Measurements from ENCODE around the gene EXOC6B.

The EXOC6B gene

DNA sequence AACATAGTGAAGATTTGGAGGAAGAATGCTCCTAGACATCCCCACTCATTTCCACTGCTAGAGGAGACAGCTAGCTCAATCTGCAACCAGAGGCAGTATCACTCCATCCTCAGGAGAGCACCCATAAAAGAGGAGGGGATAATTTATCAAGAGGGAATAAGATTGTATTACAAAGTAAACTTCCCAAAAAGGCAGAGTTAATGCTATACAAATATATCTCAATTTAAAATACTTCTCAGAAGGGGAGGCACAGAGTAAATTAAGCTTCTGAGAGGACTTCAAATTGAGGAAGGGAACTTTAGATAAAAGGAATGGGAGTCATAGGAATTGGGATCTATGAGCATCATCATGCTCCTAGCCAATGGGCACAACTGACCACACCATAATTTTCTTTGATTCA lies 29.1 kb downstream of the EXOC6B start:
- no peak for TF ChIP-seq ZNF626 (tag by site-specific recombination; IDR thresholded peaks at IDR 0.05)
- no peak for TF ChIP-seq KLF7 (tag by site-specific recombination; IDR thresholded peaks at IDR 0.05; ENCODE audit: borderline replicate concordance)
- TF ChIP-seq ZFHX2 (tag by site-specific recombination; conservative IDR thresholded peaks at IDR 0.05), result no peak
- TF ChIP-seq ZNF146 (tag by site-specific recombination; IDR thresholded peaks at IDR 0.05), result no peak
- TF ChIP-seq KLF16 (tag by site-specific recombination; IDR thresholded peaks at IDR 0.05), result no peak
- TF ChIP-seq FEZF1 (tag by site-specific recombination; IDR thresholded peaks at IDR 0.05), result peak; percentile 85
- TF ChIP-seq ZNF121 (tag by site-specific recombination; IDR thresholded peaks at IDR 0.05), result no peak
- peak; percentile 79; the same call in 1 of the 2 replicates for TF ChIP-seq MZF1 (tag by site-specific recombination; IDR thresholded peaks at IDR 0.05; ENCODE audit: borderline replicate concordance)
- TF ChIP-seq ZNF221 (tag by site-specific recombination; IDR thresholded peaks at IDR 0.05; ENCODE audit: borderline replicate concordance), result no peak
- TF ChIP-seq, protein P1, sequence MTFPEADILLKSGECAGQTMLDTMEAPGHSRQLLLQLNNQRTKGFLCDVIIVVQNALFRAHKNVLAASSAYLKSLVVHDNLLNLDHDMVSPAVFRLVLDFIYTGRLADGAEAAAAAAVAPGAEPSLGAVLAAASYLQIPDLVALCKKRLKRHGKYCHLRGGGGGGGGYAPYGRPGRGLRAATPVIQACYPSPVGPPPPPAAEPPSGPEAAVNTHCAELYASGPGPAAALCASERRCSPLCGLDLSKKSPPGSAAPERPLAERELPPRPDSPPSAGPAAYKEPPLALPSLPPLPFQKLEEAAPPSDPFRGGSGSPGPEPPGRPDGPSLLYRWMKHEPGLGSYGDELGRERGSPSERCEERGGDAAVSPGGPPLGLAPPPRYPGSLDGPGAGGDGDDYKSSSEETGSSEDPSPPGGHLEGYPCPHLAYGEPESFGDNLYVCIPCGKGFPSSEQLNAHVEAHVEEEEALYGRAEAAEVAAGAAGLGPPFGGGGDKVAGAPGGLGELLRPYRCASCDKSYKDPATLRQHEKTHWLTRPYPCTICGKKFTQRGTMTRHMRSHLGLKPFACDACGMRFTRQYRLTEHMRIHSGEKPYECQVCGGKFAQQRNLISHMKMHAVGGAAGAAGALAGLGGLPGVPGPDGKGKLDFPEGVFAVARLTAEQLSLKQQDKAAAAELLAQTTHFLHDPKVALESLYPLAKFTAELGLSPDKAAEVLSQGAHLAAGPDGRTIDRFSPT (tag by site-specific recombination; IDR thresholded peaks at IDR 0.05), result no peak
- TF ChIP-seq, protein P2, sequence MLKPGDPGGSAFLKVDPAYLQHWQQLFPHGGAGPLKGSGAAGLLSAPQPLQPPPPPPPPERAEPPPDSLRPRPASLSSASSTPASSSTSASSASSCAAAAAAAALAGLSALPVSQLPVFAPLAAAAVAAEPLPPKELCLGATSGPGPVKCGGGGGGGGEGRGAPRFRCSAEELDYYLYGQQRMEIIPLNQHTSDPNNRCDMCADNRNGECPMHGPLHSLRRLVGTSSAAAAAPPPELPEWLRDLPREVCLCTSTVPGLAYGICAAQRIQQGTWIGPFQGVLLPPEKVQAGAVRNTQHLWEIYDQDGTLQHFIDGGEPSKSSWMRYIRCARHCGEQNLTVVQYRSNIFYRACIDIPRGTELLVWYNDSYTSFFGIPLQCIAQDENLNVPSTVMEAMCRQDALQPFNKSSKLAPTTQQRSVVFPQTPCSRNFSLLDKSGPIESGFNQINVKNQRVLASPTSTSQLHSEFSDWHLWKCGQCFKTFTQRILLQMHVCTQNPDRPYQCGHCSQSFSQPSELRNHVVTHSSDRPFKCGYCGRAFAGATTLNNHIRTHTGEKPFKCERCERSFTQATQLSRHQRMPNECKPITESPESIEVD (tag by site-specific recombination; IDR thresholded peaks at IDR 0.05), result 0 out of 2 replicates have a peak, but pooled peaks have one; percentile 18
- TF ChIP-seq ZNF214 (tag by site-specific recombination; IDR thresholded peaks at IDR 0.05; ENCODE audit: borderline replicate concordance), result no peak
- no peak for TF ChIP-seq ZNF571 (tag by site-specific recombination; IDR thresholded peaks at IDR 0.05)
- peak; percentile 90 for TF ChIP-seq WT1 (tag by site-specific recombination; IDR thresholded peaks at IDR 0.05)
- TF ChIP-seq SETDB1 (IDR thresholded peaks at IDR 0.05; ENCODE audit: insufficient read length, low read length), result no peak
- TF ChIP-seq, protein P3, sequence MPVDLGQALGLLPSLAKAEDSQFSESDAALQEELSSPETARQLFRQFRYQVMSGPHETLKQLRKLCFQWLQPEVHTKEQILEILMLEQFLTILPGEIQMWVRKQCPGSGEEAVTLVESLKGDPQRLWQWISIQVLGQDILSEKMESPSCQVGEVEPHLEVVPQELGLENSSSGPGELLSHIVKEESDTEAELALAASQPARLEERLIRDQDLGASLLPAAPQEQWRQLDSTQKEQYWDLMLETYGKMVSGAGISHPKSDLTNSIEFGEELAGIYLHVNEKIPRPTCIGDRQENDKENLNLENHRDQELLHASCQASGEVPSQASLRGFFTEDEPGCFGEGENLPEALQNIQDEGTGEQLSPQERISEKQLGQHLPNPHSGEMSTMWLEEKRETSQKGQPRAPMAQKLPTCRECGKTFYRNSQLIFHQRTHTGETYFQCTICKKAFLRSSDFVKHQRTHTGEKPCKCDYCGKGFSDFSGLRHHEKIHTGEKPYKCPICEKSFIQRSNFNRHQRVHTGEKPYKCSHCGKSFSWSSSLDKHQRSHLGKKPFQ (tag by site-specific recombination; IDR thresholded peaks at IDR 0.05), result no peak
- TF ChIP-seq KLF1 (tag by site-specific recombination; IDR thresholded peaks at IDR 0.05), result no peak
- TF ChIP-seq ZNF624 (tag by site-specific recombination; IDR thresholded peaks at IDR 0.05), result no peak
- TF ChIP-seq OSR2 (tag by site-specific recombination; IDR thresholded peaks at IDR 0.05), result peak; percentile 63; the same call in 1 of the 2 replicates
- TF ChIP-seq ZNF501 (tag by site-specific recombination; IDR thresholded peaks at IDR 0.05), result no peak
- TF ChIP-seq ZNF341 (tag by site-specific recombination; IDR thresholded peaks at IDR 0.05; ENCODE audit: low read depth), result no peak
- TF ChIP-seq HOXD13 (CRISPR knock-in tag; IDR thresholded peaks at IDR 0.05; ENCODE audit: borderline replicate concordance), result no peak
- Histone ChIP-seq H3K27ac (ENCODE audit: extremely low read depth, low read depth, low read length) (no peak overlapping the region), H3K9me3 (ENCODE audit: control insufficient read depth, insufficient read depth, low read depth, low read length) (no peaks in the 10 kb centered on the region), H3K4me3 (ENCODE audit: low read depth, low read length) (no peak overlapping the region), H3K4me1 (ENCODE audit: control insufficient read depth, insufficient read depth, low read length) (no peaks in the 10 kb centered on the region), H3K36me3 (ENCODE audit: control insufficient read depth in 2 of 2, insufficient read depth in 1 of 2, low read length in 2 of 2) (no peaks in the 10 kb centered on the region)
- ChIA-PET CTCF (interaction anchor here (0.6 to 2.0 kb wide), 4 partner anchors 24 to 87 kb away, joined by 3 to 5 read pairs (median 4); no protein-coding TSS in a partner anchor), POLR2A (interaction anchor here (0.6 kb wide), 1 partner anchor 278 kb away, joined by 3 read pairs; no protein-coding TSS in a partner anchor)
